Prostate gland (tissue), 2 donors: Measurements from ENCODE around the gene FOXP1.

Experiments used
- POLR2A ChIP-seq: fragments of 450-650 bp; IDR thresholded peaks from one replicate; pipeline ENCODE4 v1.6.1; 2016; ENCODE audit warnings: antibody characterized with exemption, mild to moderate bottlenecking
- POLR2AphosphoS5 ChIP-seq: sonication (generic); formaldehyde crosslinking; IDR thresholded peaks from one replicate; pipeline ENCODE4 v1.6.1; 2017; ENCODE audit warnings: antibody characterized with exemption
- TF ChIP-seq, protein P1 (sequence below), 4 experiments: fragments of 200-600 bp in 2 of 4; fragments of 450-650 bp in 2 of 4; sonication (generic) in 2 of 4; IDR thresholded peaks; 1 replicate in 3 of 4; 2 replicates in 1 of 4; pipeline ENCODE4 v1.5.1; 2016 to 2019; ENCODE audit warnings: antibody characterized with exemption in 4 of 4, mild to moderate bottlenecking in 2 of 4, moderate library complexity in 2 of 4

DNA sequence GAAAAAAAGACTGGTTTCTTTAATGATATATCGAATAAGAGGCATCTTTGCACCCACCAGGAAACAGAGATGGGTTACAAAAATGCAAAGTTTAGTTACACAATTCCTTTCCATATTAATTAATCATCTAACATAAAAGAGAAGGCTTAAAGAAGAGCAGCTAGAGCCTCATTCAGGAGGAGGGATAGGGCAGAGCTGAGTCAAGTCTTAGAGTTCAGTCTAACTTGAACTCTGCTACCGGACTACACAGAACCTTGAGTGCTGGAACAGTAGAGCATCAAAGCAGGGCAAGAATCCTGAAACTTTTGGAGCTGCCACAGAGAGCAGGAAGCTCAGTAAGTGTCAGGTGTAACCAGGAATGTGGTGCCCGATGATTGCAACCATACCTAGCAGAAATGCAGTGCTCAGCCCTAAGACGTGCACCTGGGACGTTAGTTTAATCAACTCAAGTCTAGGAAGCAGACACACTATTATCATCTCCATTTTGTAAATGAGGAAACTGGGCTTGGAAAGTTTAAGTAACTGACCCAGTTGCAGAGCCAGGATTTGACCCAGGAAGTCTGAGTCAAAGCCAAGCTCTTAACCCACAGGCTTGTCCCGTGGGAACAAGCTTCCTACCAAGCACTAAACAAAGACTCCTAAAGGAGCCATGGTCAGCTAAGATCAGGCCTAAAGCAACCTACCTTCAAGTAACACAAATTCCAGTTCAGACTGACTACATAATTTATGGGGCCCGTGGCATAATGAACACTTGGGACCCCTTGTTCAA is 187.4 kb downstream of the FOXP1 start:
- TF ChIP-seq, protein P1, sequence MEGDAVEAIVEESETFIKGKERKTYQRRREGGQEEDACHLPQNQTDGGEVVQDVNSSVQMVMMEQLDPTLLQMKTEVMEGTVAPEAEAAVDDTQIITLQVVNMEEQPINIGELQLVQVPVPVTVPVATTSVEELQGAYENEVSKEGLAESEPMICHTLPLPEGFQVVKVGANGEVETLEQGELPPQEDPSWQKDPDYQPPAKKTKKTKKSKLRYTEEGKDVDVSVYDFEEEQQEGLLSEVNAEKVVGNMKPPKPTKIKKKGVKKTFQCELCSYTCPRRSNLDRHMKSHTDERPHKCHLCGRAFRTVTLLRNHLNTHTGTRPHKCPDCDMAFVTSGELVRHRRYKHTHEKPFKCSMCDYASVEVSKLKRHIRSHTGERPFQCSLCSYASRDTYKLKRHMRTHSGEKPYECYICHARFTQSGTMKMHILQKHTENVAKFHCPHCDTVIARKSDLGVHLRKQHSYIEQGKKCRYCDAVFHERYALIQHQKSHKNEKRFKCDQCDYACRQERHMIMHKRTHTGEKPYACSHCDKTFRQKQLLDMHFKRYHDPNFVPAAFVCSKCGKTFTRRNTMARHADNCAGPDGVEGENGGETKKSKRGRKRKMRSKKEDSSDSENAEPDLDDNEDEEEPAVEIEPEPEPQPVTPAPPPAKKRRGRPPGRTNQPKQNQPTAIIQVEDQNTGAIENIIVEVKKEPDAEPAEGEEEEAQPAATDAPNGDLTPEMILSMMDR (IDR thresholded peaks at IDR 0.05), result no peak
- TF ChIP-seq POLR2AphosphoS5 (no peak), POLR2A (no peak)
